NCI-H1694 treated with DMSO at 0.1 percent for 48 hours (cell line): ENCODE results near the gene RPS14.
"Not testable (repeated sequence)": the region's sequence is repeated elsewhere in the genome, so short reads cannot be mapped to it uniquely, and the experiment has no call there.

ENCODE experiments used
- DNase-seq: peaks from one replicate; lab custom pipeline; 2025; lab: John Stamatoyannopoulos, UW

The RPS14 gene

GRCh38 chr5:150479416-150479815 is 29.9 kb upstream of the RPS14 start:
- no peak for DNase-seq

DNA sequence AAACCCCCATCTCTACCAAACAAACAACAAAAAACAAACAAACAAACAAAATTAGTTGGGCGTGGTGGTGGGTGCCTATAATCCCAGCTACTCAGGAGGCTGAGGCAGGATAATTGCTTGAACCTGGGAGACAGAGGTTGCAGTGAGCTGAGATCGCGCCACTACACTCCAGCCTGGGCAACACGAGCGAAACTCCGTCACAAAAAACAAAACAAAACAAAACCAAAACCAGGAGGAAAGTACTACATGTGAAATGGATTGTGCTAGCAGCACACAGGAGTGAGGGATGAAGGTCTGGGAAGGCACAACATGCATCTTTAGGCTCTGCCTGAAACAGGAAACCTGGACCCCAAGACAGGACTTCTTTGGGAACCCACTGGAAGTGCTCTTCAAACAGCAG is 27.0 kb upstream of the RPS14 start:
- DNase-seq, result not testable (repeated sequence)

DNA sequence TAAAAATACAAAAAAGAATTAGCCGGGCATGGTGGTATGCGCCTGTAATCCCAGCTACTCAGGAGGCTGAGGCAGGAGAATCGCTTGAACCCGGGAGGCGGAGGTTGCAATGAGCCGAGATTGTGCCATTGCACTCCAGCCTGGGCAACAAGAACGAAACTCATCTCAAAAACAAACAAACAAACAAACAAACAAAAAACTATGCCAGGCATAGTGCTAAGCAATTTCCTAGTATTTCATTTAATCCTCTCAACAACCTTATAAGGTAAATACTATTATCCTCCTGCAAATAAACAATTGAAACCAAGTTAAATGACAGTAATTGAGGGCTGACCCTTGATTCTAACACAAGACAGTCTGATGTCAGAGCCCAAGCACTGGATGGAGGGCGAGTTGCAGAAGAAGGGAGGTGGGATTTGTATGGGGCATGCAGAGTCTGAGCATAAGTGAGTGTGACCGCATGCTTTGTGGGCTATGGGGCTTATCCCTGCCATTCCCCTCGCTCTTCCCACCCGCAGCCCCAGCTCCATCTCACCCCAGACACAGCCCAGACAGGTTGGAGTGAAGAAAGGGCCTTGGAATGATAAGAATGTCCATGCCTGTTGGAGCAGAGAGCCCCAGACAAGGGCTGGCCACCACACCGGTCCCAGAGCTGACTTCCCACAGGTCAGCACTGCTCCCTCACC is 24.3 kb upstream of the RPS14 start:
- DNase-seq, result no peak

GRCh38 chr5:150469718-150470469 is 20.4 kb upstream of the RPS14 start:
- DNase-seq, result no peak

DNA sequence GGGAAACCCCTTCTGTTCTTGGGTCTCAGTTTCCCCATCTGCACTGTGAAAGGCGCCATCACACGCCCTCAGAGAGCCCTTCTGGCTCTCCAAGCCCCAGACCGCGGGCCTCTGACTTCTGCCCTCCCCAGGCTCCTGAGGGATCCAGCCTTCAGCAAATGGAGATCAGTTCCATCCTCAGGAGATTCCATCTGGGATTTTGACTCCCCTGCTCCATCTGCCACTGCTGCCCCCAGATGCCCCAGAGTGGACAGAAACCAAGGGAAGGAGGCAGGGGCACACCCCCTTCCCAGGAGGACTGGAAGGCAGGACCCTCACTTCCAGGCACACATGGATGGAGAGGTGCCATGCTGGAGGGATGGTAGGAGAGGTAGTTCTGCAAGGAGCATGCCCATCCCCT is 18.7 kb upstream of the RPS14 start:
- DNase-seq, result no peak

DNA sequence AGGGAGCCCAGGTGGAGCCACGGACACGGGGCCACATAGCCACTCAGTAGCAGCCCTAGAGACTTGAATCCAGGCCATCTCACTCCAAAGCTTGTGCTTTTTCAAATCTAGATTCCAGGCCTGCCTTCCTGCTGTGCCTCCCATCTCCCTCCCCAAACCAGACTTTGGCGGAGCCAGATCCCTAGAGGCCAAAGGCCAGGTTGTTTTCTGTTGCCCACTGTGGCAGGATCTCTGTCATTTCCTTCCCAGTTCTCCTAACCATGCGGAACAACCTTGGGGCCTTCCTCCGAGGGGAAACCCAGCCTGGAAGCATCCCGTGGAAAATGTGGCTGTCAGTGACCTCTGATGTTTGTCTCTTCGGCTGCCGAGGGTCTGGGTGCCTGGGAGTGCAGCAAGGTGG is 16.4 kb upstream of the RPS14 start:
- no peak for DNase-seq

DNA sequence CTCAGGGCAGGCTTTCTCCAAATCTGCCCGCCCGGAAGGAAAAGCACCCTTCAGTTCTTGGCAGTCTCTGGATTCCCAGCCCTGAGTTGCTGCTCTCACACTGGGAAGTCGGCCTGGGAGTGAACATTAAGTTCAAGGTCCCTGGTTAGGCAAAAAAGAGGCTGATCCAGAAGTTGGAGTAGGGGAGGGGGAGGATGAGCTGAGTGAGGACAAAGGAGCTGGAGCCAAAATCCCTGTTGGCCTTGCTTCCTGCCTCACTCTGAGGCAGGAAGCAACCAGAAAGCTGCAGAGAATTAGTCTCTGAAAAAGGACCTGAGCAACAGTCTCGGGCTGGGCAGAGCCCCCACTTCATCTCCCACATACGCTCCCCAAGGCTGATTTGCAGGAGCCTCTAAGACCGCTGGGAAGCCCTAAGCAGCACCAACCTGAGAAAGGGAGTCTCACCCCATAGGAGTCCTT is 15.0 kb upstream of the RPS14 start:
- no peak for DNase-seq

DNA sequence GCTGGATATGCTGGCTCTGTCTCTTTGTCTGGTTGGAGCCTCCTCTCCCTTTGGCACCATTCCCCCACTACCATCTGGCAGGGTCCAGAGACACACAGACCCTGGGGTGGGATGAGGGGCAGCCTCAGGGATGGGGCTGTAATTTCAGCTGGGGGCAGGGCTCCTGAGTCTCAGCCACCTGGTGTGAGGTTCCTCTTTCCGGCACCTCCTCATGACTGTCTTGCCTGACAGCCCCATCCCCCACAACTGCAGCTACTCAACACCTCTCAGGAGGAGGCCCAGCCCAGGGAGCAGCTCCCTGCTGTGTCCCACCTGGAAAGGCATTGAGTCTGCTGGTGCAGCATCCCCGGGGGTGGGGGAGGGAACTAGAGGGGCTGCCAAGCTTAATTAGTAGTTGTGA is 11.7 kb upstream of the RPS14 start:
- peak; percentile 81 for DNase-seq

- DNase-seq, result peak; percentile 81
Observed at GRCh38 chr5:150460781-150461180, 11.2 kb upstream of the RPS14 start.

GRCh38 chr5:150458802-150459557 is 9.4 kb upstream of the RPS14 start:
- DNase-seq, result peak; percentile 43

- DNase-seq, result no peak
Observed at GRCh38 chr5:150457562-150458240, 8.2 kb upstream of the RPS14 start.

DNA sequence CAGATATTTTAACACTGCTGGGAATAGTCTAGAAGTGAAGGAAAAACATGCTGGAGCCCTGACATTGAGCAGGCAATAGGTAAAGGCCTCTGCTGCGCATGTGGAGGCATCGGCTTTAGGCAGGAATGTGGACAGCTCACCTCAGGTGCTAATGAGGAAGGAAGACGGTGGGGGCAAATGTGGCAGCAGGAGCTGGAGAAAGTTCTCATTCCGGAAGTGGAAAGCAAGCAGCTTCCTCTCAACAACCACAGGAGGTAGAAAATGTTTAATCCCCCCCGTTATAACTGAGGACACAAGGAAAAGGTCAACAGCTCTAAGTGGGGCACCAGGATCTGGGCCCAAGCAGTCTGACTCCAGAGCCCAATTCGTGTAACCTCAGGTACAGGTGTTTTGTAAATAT is 7.6 kb upstream of the RPS14 start:
- no peak for DNase-seq

DNA sequence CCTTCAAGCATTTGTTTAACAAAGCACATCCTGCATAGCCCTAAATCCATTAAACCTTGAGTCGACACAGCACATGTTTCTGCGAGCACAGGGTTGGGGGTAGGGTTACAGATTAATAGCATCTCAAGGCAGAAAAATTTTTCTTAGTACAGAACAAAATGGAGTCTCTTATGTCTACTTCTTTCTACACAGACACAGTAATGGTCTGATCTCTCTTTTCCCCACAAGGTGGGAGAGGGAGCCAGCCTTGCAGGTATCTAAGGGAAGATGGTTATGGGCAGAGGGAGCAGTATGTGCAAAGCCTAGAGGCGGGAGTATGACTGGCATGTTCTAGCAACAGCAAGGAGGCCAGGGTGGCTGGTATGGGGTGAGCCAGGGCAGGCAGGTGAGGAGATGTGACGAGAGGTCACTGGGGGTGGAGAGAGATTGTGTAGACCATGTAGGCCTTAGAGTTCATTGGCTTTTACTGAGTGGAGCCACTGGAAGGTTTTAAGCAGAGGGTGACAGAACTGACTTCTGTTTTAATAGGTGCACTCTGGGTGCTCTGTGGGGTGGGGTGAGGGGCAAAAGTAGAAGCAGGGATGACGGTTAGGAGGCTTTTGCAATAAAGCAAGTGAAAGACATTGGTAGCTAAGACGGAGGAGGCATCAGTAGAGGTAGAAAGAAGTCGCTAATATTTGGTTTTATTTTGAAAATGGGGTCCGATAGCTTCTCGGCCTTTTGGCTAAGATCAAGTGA is 5.1 kb upstream of the RPS14 start:
- DNase-seq, result no peak

DNA sequence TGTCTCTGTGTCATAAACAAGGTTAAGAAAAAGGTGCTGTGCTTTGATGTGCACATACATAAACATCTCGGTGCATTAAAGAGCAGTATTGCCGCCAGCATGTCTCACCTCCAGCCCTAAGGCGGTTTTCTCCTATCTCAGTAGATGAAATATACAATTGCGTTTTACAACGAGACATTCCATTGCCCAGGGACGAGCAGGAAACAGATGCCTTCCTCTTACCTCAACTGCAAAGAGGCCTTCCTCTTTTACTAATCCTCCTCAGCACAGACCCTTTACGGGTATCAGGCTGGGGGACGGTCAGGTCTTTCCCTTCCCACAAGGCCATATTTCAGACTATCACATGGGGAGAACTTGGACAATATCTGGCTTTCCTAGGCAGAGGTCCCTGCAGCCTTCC is 4.5 kb upstream of the RPS14 start:
- DNase-seq, result not testable (repeated sequence)

DNA sequence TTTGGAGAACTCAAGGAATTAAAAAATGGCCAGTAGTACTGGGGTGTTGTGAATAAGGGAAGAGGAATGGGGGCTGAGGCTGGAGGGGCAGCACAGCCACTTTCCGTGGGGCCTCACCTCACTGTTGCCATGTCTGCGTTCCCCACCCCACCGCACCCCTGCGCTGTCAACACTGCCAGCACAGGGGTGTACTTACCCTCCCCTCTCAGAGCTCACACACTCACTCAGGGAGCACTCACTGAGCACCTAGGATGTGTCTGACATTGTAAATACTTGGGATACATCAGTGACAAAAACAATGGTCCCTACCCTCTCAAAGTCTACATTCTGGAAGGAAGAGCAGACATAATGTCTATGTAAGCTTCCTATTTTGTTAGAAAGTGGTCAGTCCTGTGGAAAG is 3.4 kb upstream of the RPS14 start:
- DNase-seq, result no peak

- no peak for DNase-seq
Observed at GRCh38 chr5:150451594-150451993, 2.1 kb upstream of the RPS14 start.

- no peak for DNase-seq
Observed at GRCh38 chr5:150448952-150449516, 505 bp downstream of the RPS14 start.

DNA sequence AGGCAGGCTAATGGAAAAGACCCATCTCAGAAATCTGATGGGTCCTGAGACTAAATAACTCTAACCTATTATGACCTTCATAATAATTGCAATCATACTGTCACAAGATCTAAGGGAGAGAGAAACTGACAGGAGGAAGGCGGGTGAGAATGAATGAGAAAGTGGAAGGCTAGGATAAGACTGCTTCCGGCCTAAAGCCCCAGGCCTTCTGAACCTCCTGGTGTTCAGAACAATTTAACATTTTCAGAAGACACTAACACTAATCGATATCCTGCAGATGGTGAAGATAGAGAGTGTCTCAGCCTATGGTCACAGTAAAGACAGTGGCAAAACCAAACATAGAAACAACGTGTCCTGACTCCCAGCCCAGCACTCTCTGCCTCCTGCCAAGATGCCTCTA is 1.2 kb downstream of the RPS14 start:
- DNase-seq, result no peak

DNA sequence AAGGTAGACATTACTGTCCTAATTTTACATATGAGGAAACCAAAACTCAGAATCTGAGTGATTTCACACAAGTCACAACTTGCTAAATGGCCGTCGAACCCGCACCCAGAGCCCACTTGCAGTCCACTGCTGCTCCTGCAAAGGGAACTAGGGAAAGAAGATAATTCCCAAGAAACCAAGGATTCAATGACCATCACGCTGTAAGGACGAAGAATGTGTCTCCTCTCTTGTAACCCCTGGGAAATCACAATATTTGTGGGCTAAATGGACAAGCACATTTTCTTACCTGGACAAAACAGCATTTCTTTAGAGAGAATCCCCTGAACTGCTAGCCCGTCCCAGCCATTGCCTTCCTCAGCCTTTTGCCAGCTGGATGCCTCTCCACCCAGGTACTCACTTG is 2.4 kb downstream of the RPS14 start:
- DNase-seq, result no peak

DNA sequence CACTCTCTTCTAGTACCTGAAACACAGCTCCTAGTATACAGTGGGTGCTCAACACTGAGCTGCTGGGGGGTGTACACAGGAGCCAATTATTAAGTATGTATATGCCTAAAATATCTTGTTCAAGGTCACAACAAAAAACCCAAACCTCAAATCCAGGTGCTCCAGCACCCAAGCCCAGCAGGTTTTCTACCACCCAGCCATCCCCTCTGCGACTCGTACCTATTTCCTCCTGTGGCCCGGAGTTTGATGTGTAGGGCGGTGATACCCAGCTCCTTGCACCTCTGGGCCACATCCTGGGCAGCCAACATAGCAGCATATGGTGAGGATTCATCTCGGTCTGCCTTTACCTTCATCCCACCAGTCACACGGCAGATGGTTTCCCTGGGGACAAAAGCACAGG is 3.0 kb downstream of the RPS14 start:
- no peak for DNase-seq

DNA sequence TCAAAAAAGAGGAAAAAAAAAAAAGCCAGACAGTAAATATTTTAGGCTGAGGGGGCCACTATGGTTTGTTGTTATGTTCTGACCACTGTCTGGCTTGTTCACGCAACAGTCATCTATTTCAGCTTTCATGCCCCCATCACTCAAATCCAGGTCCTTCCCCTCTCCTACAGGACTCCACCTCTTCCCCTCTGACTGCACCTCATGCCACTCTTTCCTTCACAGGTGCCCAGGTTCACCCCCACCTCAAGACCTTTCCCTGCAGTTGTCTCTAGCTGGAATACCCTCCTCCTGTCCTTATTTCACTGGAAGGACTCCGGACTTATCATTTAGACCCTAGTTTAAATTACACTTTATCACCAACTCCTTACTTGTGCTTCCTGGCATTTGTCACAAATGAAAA is 3.5 kb downstream of the RPS14 start:
- no peak for DNase-seq
